HG03469 (cell line): Measurements from ENCODE around the gene KCNJ6.
"Not testable (repeated sequence)": the region's sequence is repeated elsewhere in the genome, so short reads cannot be mapped to it uniquely, and the experiment has no call there.

Source experiments
- ATAC-seq: cut with Tn5 transposase; IDR thresholded peaks from one replicate; pipeline ENCODE4 v1.9.1; 2021; ENCODE audit warnings: mild to moderate bottlenecking, moderate library complexity, moderate number of reproducible peaks; ENCODE audit not compliant: unreplicated experiment

KCNJ6 gene

GRCh38 chr21:37658121-37658816, 258.0 kb downstream of the KCNJ6 start:
- no peak for ATAC-seq

GRCh38 chr21:37656899-37657298, 259.4 kb downstream of the KCNJ6 start:
- ATAC-seq, result no peak

GRCh38 chr21:37655611-37656300, 260.5 kb downstream of the KCNJ6 start:
- no peak for ATAC-seq

- no peak for ATAC-seq
Measured at GRCh38 chr21:37654596-37654995, 261.7 kb downstream of the KCNJ6 start.

- no peak for ATAC-seq
Measured at GRCh38 chr21:37653201-37653600, 263.1 kb downstream of the KCNJ6 start.

- no peak for ATAC-seq
Measured at GRCh38 chr21:37647781-37648180, 268.5 kb downstream of the KCNJ6 start.

GRCh38 chr21:37646761-37647160, 269.5 kb downstream of the KCNJ6 start:
- ATAC-seq, result not testable (repeated sequence)

GRCh38 chr21:37645848-37646247, 270.4 kb downstream of the KCNJ6 start:
- no peak for ATAC-seq

GRCh38 chr21:37644636-37645035, 271.6 kb downstream of the KCNJ6 start:
- ATAC-seq, result no peak

- ATAC-seq, result not testable (repeated sequence)
Measured at GRCh38 chr21:37643862-37644261, 272.4 kb downstream of the KCNJ6 start.

GRCh38 chr21:37642493-37642892, 273.8 kb downstream of the KCNJ6 start:
- no peak for ATAC-seq

GRCh38 chr21:37639756-37640155, 276.5 kb downstream of the KCNJ6 start:
- no peak for ATAC-seq

GRCh38 chr21:37636152-37636860, 280.0 kb downstream of the KCNJ6 start:
- ATAC-seq, result no peak

- peak; percentile 65 for ATAC-seq
Measured at GRCh38 chr21:37631319-37632117, 284.7 kb downstream of the KCNJ6 start.

GRCh38 chr21:37630872-37631271, 285.4 kb downstream of the KCNJ6 start:
- ATAC-seq, result no peak

GRCh38 chr21:37628362-37628761, 287.9 kb downstream of the KCNJ6 start:
- no peak for ATAC-seq

GRCh38 chr21:37627561-37627960, 288.7 kb downstream of the KCNJ6 start:
- no peak for ATAC-seq

GRCh38 chr21:37627074-37627473, 289.2 kb downstream of the KCNJ6 start:
- ATAC-seq, result no peak

- ATAC-seq, result no peak
Measured at GRCh38 chr21:37626320-37626719, 289.9 kb downstream of the KCNJ6 start.

GRCh38 chr21:37623689-37624088, 292.6 kb downstream of the KCNJ6 start:
- ATAC-seq, result no peak

GRCh38 chr21:37623183-37623582, 293.1 kb downstream of the KCNJ6 start:
- ATAC-seq, result no peak
